ENCODE measurements around the gene MRPL36. TPM values are rescaled to one million over a fixed set of nuclear protein-coding genes. Genes with fewer than 3 reads are reported as not detected.

Gene MRPL36
- polyA plus RNA-seq, 10 donors, result 26.2 to 38.6 (median 32.4) TPM

DNA sequence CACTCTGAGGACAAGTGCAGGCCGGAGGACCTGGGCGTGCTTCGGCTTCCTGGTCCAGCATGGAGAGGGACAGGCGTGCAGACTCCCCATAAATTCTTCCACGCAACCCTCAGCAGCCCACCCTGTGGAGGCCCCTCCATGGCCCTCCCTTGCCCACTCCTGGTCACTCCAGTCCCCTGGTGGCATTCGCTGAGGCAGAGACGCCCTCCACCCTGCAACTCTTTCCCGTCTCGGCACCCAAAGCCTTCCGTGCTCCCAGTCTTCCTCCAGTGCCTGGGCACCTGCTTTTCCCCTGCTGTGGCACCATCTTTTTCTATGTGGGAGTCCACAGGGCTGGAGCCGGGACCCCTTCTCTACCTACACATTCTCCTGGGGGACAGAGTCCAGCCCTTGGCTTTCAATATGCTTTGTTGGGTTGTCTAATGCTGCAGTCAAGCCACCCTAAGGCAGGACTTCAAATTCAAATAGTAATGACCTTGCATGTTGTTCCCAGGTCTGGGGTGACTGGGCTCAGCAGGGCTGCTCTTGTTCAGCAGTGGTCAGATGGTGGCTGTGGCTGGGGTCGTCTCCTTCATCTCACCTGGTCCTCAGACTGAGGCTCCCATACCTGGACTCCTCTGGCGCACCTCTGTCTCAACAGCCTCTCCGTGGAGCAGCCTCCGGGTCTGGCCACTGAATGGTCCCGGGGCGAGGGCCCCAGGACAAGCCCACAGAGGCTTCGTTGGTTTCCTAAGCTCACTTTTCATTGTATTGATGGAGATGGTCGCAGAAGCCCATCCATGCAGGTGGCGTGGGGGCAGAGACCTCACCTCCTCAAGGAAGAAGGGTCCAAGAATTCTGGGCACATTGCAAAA lies 15.2 kb downstream of the MRPL36 start:
- no peak for DNase-seq

DNA sequence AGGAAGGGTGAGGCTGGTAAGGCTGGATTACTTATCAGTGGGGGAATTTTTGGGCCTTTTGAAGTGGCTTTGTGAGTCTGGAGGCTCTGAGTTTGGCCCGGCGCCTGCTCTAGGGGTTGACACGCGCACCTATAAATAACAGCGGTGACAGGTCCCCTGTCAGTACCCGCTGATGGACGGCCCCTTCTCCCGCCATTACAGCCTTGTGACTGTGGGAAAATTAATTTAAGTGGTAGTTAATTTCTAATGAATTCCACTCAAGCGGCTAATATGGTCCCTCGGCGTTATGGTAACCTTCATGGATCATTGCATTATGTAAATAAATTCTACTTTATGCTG lies 16.5 kb downstream of the MRPL36 start:
- DNase-seq, result no peak

DNA sequence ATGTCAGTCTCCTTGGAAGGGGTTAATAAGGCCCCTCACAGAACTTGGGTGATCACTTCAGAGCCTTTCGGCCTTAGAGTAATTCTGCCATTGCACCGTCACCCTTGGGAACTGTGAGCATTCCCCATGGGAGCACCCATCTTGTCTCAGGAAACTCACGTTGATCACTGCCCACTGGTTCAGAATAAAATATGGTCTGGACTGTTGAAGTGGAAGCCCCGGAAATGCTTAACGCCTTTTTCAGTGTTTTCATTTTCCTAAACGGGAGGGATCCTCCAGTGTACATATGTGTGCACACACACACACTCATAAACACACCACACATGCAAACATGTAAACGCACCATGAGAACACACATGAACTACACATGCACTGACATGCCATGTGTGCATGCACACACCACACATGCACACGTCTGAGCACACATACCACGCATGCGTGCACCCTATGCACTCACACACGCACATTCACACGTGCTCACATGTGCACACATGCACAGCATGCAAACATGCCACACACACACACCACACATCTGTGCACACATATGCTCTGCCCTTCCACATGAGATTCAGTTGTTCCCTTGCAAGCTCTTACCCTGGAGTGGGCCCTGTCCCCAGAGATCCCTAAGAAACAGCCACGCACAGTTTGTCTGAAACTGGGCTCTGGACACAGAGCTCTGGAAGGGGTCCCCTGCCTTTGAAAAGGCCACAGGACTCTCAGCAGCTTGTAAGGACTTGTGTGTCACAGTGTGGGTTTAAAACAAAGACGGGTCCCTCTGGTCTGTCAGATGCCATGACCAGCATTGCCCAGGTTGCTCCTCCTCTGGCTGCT lies 17.0 kb downstream of the MRPL36 start:
- DNase-seq, result no peak

DNA sequence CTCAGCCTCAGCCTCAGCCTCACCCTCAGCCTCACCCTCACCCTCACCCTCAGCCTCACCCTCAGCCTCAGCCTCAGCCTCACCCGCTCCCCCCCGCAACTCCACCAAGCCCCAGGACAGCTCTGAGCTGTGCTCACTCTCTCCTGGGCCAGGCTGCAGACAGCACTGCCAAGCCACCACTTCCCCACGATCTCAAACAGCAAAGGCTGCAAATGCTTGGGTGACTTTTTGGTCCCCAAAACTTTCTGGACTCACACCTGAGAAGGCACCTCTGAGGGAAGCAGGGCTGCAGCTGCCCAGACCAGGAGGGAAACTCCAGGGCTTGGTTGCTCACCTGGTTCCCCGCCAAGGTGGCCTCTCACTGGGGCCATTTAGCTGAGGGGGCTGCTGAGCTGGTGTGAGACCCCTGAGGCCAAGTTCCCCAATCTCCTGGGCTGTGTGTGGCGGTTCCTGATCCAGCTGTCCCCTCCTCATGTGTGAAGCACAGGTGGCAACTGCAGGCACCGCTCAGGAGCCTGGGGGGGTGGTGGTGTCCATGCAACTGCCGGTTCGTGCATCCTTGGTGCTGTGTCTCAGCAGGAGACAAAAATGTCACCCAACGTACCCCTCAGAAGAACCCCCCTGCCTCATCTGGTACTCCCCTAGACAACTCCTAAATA lies 17.8 kb downstream of the MRPL36 start:
- DNase-seq, result no peak

DNA sequence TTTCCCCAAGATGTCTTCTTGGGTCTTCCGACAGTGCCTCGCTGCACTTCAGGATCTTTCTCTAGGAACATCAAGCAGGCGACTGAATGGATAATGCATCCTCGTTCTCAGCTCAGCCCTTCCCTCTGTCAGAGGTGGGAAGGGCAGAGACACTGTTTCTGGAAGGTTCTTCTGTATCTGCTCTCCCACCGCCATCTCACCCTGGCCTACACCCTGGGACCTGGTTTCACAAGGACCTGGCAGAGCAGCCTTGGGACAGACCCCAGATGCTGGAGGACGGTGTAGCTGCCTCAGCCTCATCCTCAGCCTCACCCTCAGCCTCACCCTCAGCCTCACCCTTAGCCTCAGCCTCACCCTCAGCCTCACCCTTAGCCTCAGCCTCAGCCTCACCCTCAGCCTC lies 18.5 kb downstream of the MRPL36 start:
- no peak for DNase-seq

DNA sequence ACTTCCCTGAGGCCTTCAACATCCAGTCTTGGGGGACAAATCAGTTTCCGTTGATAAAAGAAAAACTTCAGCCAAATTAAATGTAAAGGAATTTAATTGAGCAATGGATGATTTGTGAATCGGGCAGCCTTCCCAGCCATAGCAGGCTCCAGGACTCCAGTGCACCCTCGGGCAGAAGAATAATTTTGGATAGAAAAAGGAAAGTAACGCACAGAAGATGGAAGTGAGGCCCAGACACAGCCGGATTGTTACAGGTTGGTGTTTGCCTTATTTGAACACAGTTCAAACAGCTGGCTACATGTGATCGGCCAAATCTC lies 19.1 kb downstream of the MRPL36 start:
- DNase-seq, result no peak

DNA sequence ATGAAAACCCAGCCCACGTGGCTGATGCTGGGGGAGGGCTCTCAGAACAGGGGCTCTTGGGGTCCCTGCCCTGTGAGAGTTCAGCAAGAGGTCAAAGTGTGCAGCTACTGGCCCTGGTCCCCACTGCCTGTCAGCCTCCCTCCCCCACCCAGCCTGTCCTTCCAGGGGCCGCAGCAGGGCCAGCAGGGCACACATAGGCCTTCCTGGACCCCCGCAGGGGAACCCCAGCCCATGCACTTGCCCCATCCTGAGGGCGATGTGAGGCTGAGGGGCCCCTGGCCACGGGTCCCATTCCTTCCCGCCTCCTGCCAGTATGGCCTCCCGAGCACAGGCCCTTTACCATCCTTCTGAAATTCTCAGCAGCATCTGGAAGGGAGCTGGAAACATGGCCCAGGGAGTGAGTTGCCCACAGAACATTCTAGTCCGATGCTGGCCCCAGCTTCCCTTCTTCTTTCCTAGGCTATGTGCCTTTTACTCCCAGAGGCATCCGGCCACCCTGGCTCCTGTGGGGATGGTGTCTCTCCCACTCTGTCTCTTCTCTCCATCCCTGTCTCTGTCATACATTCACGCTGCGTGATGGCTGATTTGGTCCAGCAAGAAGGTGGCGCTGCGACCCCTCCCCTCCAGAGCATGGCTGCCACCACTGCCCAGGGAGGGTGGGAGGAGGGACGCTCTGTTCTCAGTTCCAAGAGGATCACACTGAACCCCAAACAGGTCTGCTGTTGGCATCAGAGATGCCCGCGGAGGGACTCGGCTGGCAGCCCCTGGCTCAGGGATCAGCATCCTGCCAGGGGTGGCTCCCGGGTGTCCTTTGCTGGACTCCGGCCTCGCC lies 19.6 kb downstream of the MRPL36 start:
- DNase-seq, result no peak

DNA sequence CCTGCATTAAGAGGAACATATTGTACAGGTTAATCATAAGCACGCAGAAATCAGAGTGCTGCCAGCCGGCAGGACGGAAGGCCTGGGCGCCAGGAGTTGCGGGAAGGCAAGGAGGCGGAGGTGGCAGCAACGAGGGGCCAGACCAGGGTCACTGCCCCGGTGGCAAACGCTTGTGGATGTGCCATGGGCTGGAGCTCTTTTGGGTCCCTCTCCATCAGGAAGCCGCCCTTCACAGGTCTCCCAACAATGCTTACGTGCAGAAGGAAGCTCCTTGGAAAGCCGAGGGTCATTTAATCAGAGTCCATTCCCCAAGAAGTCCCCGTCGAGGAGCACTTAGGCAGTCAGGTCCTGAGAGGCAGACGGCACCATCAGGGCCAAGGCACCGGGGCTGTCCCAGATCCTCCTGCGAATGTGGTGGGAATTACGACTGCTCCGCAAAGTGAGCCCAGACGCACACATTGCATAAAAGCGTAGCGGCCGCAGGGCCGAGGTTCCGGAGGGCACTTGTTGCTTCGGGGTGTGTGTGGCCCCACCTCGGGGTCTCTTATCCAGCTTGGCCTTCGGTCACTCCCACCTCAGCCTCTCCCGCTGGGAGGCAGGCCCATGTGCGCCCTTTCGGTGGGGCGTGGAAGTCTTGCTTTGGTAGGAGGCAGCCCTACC lies 20.5 kb downstream of the MRPL36 start:
- no peak for DNase-seq

DNA sequence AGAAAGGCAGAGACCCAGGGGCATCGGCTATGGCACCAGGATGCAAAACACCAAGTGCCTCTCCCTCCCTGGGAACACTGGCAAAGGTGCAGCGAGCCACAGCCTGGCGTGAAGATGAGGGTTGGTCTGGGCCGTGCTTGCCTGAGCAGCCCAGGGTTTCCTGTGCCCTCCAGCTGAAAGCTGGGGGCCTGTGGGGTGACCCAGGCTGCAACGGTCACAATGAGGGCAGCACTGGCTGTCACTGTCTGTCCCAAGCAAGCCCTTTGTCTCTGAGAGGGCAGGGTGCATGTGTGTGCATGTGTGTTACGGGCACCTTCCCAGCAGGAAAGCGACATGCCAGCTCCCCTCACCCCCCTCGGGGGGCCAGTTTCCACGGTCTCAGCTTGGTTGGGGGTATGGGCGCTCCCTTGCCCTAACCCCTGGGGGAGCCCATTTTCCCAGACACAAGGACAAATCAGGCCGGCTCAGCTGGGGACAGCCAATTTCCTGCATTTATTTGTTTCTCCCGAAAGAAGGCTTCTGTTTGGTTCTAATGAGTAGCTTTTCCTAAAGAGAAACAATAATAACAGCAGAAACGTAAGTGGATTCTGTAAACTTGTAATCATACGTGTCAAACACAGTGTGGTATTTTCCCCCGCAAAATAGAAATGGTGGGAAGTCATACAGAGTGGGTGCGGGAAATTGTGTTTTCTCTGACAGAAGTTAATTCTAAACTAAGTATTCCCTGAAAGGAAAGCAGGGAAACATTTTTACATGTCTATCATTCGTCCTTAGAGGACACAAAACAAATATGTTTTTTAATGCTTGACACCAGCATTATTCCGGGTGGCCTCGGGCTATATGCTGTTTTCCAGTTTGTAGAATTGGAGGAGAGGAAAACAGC lies 21.3 kb downstream of the MRPL36 start:
- DNase-seq, result no peak

DNA sequence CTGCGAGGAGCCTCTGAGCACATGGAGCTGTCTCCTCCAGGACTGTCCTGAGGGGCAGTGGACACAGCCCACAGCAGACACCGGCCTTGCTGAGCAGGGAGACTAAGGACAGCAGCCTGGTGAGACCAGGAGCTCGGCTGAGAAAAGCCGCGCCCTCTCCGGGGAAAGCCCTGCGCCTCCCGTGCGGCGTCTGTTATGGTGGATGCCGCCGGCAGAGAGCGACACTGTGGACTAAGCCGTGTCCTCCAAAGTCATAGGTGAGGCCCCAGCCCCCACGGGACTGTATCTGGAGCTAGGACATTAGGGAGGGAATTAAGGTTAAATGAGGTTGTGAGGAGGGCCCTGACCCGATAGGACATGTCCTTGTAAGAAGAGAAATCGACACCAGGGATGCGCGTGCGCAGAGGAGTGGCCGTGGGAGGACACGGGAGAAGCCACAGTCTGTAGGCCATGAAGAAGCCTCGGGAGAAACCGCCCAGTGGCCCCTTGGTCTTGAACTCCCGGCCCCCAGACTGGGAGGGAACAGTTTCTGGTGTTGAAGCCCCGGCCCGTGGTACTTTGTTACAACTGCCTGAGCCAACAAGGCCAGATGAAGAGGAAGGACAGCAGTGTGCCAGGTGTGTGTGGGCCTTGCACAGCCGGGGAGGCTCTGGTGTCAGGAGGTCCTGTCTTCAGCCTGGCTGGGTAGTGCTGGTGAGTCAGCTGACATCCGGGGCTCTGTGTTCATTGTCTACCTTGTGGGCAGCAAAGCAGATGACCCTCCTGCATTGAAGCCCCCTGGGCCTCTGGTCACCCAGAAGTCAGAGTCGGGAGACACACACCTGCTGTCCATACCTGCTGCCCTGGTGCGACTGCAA lies 22.1 kb downstream of the MRPL36 start:
- no peak for DNase-seq

DNA sequence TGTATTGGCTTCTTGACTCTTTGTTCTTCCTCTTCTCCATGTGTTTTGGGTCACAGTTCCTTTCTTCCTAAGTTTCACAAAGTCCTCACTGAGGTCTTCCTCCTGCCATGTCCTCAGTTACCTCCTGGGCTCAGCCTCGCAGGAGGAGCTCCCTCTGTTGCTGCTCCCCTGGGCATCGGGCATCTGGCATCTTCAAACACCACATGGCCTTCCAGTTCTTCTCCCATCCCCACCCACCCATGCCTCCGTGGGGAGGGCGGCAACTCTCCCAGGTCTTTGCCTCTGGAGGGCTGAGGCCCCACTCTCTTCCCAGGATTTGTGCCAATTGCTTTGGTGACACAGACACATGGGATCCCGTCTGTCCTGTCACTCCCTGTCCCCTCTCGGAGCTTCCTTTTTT lies 22.8 kb downstream of the MRPL36 start:
- no peak for DNase-seq

DNA sequence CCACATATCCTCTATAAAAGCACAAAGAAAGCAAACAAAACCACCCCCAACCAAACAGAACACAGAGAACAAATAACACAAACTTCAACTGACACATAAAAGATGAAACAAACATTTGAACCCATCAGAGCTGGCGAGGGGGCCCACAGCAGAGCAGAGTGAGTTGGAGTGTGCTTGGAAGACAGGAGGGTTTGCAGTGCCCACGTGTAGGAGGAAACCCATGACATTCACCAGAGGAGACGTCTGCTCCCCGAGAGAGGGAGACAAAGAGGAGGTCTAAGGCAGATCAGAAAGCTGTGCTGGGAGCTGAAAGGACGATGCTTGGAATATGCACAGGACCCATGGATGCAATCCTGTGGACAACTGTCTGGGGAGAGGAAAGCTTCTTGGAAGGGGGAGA lies 27.0 kb downstream of the MRPL36 start:
- DNase-seq, result no peak

DNA sequence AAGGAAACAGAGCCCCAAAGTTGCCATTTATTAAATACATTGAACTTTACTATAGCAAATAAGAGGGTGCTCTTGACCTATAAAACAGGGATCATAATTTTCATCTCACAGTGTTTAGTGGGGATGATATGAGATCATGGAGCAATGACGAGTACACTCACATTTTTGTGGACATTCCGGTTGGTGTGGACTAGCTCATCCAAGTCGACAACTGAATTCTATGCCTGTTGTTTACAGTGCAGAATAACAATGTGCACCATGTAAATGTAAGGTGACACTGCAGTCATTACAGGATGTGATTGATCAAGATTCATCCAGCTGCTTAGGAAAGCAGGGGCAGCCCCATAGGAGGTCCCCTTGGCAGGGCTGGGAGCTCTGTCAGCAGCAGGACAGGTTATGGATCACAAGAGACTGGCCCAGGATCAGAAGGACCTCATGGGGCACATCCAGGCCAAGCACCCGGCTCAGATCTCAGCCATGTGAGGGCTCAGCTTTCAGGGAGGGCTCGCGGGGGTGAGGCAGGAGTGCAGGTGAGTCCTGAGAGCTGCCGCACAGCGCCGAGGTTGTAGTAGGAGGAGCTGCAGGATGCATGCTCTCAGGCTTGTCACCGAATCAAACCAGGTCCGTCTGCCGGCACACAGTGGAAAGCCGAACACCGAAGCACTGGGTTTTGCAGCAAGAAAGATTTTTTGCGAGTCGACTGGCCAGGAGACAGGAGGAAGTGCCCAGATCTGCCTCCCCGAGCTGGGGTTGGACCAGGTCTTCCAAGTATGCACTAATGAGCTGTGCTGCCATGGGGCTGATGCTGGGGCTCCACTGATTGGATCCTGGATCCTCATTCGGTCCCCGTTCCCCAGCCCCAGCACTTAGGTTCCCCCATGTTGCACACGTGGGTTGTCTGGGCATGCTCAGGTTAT lies 28.2 kb downstream of the MRPL36 start:
- DNase-seq, result no peak

DNA sequence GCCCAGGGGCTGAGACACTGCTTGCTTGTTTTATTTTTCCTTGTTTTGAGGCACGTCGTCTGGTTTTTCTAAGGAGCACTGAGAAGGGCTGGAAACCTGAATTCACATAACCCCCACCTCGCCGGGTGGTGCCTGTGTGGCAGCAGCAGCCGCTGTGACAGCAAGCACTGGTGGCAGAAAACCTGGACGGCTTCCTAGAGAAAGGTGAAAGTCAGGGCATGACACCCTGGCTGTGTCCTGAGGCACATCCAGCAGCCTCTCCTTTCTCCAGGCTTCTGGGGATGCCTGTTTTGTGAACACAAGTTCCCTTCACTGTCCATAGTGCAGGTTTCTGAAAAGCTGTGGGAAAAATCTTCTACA lies 29.2 kb downstream of the MRPL36 start:
- no peak for DNase-seq

DNA sequence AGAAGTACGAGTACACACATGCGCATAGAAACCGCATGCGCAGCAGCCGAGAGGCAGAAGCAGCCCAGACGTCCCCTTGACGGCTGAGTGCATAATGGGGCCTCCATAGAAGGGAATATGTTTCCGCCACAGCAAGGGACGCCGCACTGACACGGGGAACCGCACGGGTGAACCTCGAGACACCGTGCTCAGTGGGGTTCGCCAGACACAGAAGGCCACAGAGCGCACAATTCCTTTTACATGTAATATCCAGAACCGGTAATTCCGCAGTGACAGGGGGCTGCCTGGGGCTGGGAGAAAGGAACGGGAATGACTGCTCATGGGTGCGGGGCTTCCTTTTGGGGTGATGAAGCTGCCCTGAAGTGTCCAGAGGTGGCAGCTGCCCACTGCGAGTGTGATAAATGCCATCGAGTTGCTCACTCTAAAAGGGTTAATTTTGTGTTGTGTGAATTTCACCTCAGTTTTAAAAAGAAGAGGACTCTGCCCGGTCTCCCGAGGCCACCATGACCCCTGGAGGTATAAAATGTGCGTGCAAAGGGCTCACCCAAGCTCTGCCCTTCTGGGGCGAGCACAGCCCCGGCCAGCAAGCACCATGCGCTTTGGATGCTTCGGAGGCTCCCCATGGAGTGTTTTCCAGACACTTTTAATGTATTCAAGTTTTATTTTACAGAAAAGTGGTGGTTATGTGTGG lies 29.7 kb downstream of the MRPL36 start:
- DNase-seq, result no peak

DNA sequence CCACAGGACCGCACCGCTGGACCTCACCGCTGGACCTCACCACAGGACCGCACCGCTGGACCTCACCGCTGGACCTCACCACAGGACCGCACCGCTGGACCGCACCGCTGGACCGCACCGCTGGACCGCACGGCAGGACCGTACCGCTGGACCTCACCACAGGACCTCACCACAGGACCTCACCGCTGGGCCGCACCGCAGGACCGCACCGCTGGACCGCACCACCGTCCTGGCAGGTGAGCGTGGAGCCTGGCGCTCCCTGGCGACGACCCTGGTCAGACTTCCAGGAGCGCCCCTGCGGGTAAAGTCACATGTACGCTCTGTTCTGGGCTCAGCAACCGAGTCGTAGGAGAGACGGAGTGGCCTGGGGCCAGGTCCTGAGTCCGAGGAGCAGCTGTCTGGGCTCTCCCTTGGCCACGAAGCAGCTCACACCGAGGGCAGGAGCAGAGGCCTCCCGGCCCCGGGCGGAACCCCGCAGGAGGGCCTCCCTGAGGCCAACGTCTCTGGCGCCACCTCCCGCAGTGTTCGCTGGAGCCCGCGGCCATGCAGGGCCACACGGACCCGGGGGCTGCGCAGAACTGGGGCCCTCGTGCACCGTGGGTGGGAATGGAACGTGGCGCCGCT lies 30.5 kb downstream of the MRPL36 start:
- no peak for DNase-seq
